OCI-LY3 (cell line): ENCODE measurements around the gene HJV.

ENCODE experiments used
- CTCF ChIP-seq: fragments of 200-600, 300-600 bp; sonication (generic); IDR thresholded peaks from 2 replicates; pipeline ENCODE4 v1.5.1; 2014; ENCODE audit warnings: antibody characterized with exemption, low read length, low read depth
- EZH2phosphoT487 ChIP-seq: fragments of 200-600 bp; shearing (Covaris generic); IDR thresholded peaks from 2 replicates; pipeline ENCODE4 v1.6.1; 2018; ENCODE audit warnings: antibody characterized with exemption, mixed run types, low read depth

GRCh38 chr1:145992958-145993617 lies 28.4 kb downstream of the HJV start:
- TF ChIP-seq CTCF (no peak), EZH2phosphoT487 (no peak)
